Activated naive CD8-positive, alpha-beta T cell (primary cell): Measurements from ENCODE around the gene BICC1.

ENCODE experiments used
- H3K27ac Mint-ChIP-seq: one replicate; pipeline ENCODE4 v1.8.0; 2021; ENCODE audit warnings: mixed read lengths
- H3K27me3 Mint-ChIP-seq: one replicate; pipeline ENCODE4 v1.8.0; 2021; ENCODE audit warnings: mixed read lengths
- H3K36me3 Mint-ChIP-seq: one replicate; pipeline ENCODE4 v1.8.0; 2021; ENCODE audit warnings: mixed read lengths
- H3K4me1 Mint-ChIP-seq: one replicate; pipeline ENCODE4 v1.8.0; 2021; ENCODE audit warnings: low read depth, mixed read lengths
- H3K4me3 Mint-ChIP-seq: one replicate; pipeline ENCODE4 v1.8.0; 2021; ENCODE audit warnings: mild to moderate bottlenecking, mixed read lengths
- H3K9me3 Mint-ChIP-seq: one replicate; pipeline ENCODE4 v1.8.0; 2021; ENCODE audit warnings: low read depth, mixed read lengths

BICC1 gene

GRCh38 chr10:58756130-58756719 lies 243.6 kb downstream of the BICC1 start:
- H3K36me3 Mint-ChIP-seq, result no peaks in the 10 kb centered on the region
- H3K27ac Mint-ChIP-seq, result no peak overlapping the region
- H3K9me3 Mint-ChIP-seq, result no peaks in the 10 kb centered on the region
- H3K27me3 Mint-ChIP-seq, result peaks cover 2% of the 10 kb centered on the region
- H3K4me1 Mint-ChIP-seq, result no peaks in the 10 kb centered on the region
- H3K4me3 Mint-ChIP-seq, result no peak overlapping the region

GRCh38 chr10:58757352-58758065 lies 244.8 kb downstream of the BICC1 start:
- Mint-ChIP-seq H3K27me3 (peaks cover 2% of the 10 kb centered on the region), H3K27ac (no peak overlapping the region), H3K9me3 (no peaks in the 10 kb centered on the region), H3K4me3 (no peak overlapping the region), H3K36me3 (no peaks in the 10 kb centered on the region), H3K4me1 (no peaks in the 10 kb centered on the region)

- no peaks in the 10 kb centered on the region for H3K9me3 Mint-ChIP-seq
- H3K36me3 Mint-ChIP-seq, result no peaks in the 10 kb centered on the region
- H3K4me1 Mint-ChIP-seq, result no peaks in the 10 kb centered on the region
- no peak overlapping the region for H3K4me3 Mint-ChIP-seq
- no peak overlapping the region for H3K27ac Mint-ChIP-seq
- H3K27me3 Mint-ChIP-seq, result peaks cover 2% of the 10 kb centered on the region
Observed at GRCh38 chr10:58758321-58758720, 245.6 kb downstream of the BICC1 start.

- no peaks in the 10 kb centered on the region for H3K4me1 Mint-ChIP-seq
Observed at GRCh38 chr10:58764087-58764747, 251.5 kb downstream of the BICC1 start.

GRCh38 chr10:58765910-58766309 lies 253.2 kb downstream of the BICC1 start:
- Mint-ChIP-seq H3K9me3 (peaks cover 6% of the 10 kb centered on the region), H3K36me3 (no peaks in the 10 kb centered on the region), H3K27me3 (peaks cover 3% of the 10 kb centered on the region), H3K4me1 (no peaks in the 10 kb centered on the region), H3K4me3 (no peak overlapping the region), H3K27ac (no peak overlapping the region)

More at GRCh38 chr10:58764087-58764747, 251.5 kb downstream of the BICC1 start:
- Mint-ChIP-seq H3K4me3 (no peak overlapping the region), H3K9me3 (peaks cover 6% of the 10 kb centered on the region), H3K36me3 (no peaks in the 10 kb centered on the region), H3K27me3 (peaks cover 3% of the 10 kb centered on the region), H3K27ac (no peak overlapping the region)

GRCh38 chr10:58767652-58768051 lies 255.0 kb downstream of the BICC1 start:
- H3K27me3 Mint-ChIP-seq, result peaks cover 3% of the 10 kb centered on the region
- no peak overlapping the region for H3K4me3 Mint-ChIP-seq
- H3K4me1 Mint-ChIP-seq, result no peaks in the 10 kb centered on the region
- H3K9me3 Mint-ChIP-seq, result peaks cover 6% of the 10 kb centered on the region
- H3K36me3 Mint-ChIP-seq, result no peaks in the 10 kb centered on the region
- H3K27ac Mint-ChIP-seq, result no peak overlapping the region

- Mint-ChIP-seq H3K4me3 (no peak overlapping the region), H3K4me1 (no peaks in the 10 kb centered on the region), H3K9me3 (peaks cover 6% of the 10 kb centered on the region), H3K36me3 (no peaks in the 10 kb centered on the region), H3K27me3 (no peaks in the 10 kb centered on the region), H3K27ac (no peak overlapping the region)
Observed at GRCh38 chr10:58771863-58772262, 259.2 kb downstream of the BICC1 start.

GRCh38 chr10:58772758-58773157 lies 260.1 kb downstream of the BICC1 start:
- Mint-ChIP-seq H3K27me3 (no peaks in the 10 kb centered on the region), H3K36me3 (no peaks in the 10 kb centered on the region), H3K9me3 (peaks cover 3% of the 10 kb centered on the region), H3K4me3 (no peak overlapping the region), H3K4me1 (no peaks in the 10 kb centered on the region), H3K27ac (no peak overlapping the region)

- Mint-ChIP-seq H3K4me1 (no peaks in the 10 kb centered on the region), H3K9me3 (no peaks in the 10 kb centered on the region), H3K36me3 (no peaks in the 10 kb centered on the region), H3K27ac (no peak overlapping the region), H3K27me3 (no peaks in the 10 kb centered on the region), H3K4me3 (no peak overlapping the region)
Observed at GRCh38 chr10:58773341-58773740, 260.7 kb downstream of the BICC1 start.

GRCh38 chr10:58773944-58774343 lies 261.3 kb downstream of the BICC1 start:
- Mint-ChIP-seq H3K9me3 (no peaks in the 10 kb centered on the region), H3K36me3 (no peaks in the 10 kb centered on the region), H3K27ac (no peak overlapping the region), H3K4me3 (no peak overlapping the region), H3K4me1 (no peaks in the 10 kb centered on the region), H3K27me3 (no peaks in the 10 kb centered on the region)

GRCh38 chr10:58775960-58776567 lies 263.4 kb downstream of the BICC1 start:
- H3K36me3 Mint-ChIP-seq, result no peaks in the 10 kb centered on the region
- H3K27me3 Mint-ChIP-seq, result peaks cover 3% of the 10 kb centered on the region
- no peak overlapping the region for H3K27ac Mint-ChIP-seq
- no peak overlapping the region for H3K4me3 Mint-ChIP-seq
- no peaks in the 10 kb centered on the region for H3K4me1 Mint-ChIP-seq
- no peaks in the 10 kb centered on the region for H3K9me3 Mint-ChIP-seq

- no peaks in the 10 kb centered on the region for H3K4me1 Mint-ChIP-seq
- H3K27ac Mint-ChIP-seq, result no peak overlapping the region
- no peaks in the 10 kb centered on the region for H3K9me3 Mint-ChIP-seq
- no peak overlapping the region for H3K4me3 Mint-ChIP-seq
- H3K36me3 Mint-ChIP-seq, result no peaks in the 10 kb centered on the region
- H3K27me3 Mint-ChIP-seq, result peaks cover 4% of the 10 kb centered on the region
Observed at GRCh38 chr10:58776568-58777318, 264.1 kb downstream of the BICC1 start.

- H3K4me1 Mint-ChIP-seq, result no peaks in the 10 kb centered on the region
Observed at GRCh38 chr10:58778966-58779365, 266.3 kb downstream of the BICC1 start.

GRCh38 chr10:58779594-58779993 lies 266.9 kb downstream of the BICC1 start:
- Mint-ChIP-seq H3K9me3 (no peaks in the 10 kb centered on the region), H3K27me3 (peaks cover 5% of the 10 kb centered on the region), H3K4me3 (no peak overlapping the region), H3K27ac (no peak overlapping the region), H3K36me3 (no peaks in the 10 kb centered on the region), H3K4me1 (no peaks in the 10 kb centered on the region)

More at GRCh38 chr10:58778966-58779365, 266.3 kb downstream of the BICC1 start:
- no peak overlapping the region for H3K4me3 Mint-ChIP-seq
- no peaks in the 10 kb centered on the region for H3K9me3 Mint-ChIP-seq
- no peaks in the 10 kb centered on the region for H3K36me3 Mint-ChIP-seq
- H3K27ac Mint-ChIP-seq, result no peak overlapping the region
- H3K27me3 Mint-ChIP-seq, result peaks cover 5% of the 10 kb centered on the region
